Activated T-helper 1 cell treated with anti-CD3 and anti-CD28 coated beads, Interleukin-12 subunit alpha, Interleukin-12 subunit beta, Interleukin-2, Interleukin-4 antibody, amounts not matched to agents 30 ng/mL and 10 ng/mL and 1 ng/mL, durations not matched to agents 14 hours and 24 hours and 36 hours (primary cell): ENCODE data around the gene EDAR. TPM values are rescaled to one million over a fixed set of nuclear protein-coding genes. Genes with fewer than 3 reads are reported as not detected.

Experiments used
- DNase-seq: peaks from one replicate; pipeline ENCODE4 v3.0.0; 2021; ENCODE audit warnings: low spot score
- H3K27ac Mint-ChIP-seq: one replicate; pipeline ENCODE4 v1.8.0; 2021; ENCODE audit warnings: mild to moderate bottlenecking, mixed read lengths
- H3K27me3 Mint-ChIP-seq: one replicate; pipeline ENCODE4 v1.8.0; 2022; ENCODE audit warnings: mild to moderate bottlenecking, moderate library complexity, mixed read lengths; ENCODE audit not compliant: insufficient read depth
- H3K36me3 Mint-ChIP-seq: one replicate; pipeline ENCODE4 v1.8.0; 2021; ENCODE audit warnings: low read depth, mixed read lengths
- H3K4me1 Mint-ChIP-seq: one replicate; pipeline ENCODE4 v1.8.0; 2021; ENCODE audit warnings: low read depth, mixed read lengths
- H3K4me3 Mint-ChIP-seq: one replicate; pipeline ENCODE4 v1.8.0; 2021; ENCODE audit warnings: mild to moderate bottlenecking, moderate library complexity, mixed read lengths
- H3K9me3 Mint-ChIP-seq: one replicate; pipeline ENCODE4 v1.8.0; 2021; ENCODE audit warnings: mixed read lengths
- intact Hi-C: fragments of 100-400 bp; cut with micrococcal nuclease; formaldehyde crosslinking; loops from one replicate; pipeline ENCODE4 v1.15.1; 2024
- total RNA-seq: library from RNA; stranded (reverse); gene quantifications from 2 replicates; pipeline ENCODE4 v1.2.3, GENCODE V29; 2022

The EDAR gene
- total RNA-seq, 1 donor from 2014 or later = 2.3 TPM

GRCh38 chr2:109020217-109020637, 31.2 kb upstream of the EDAR start:
- no peak overlapping the region for H3K4me3 Mint-ChIP-seq

GRCh38 chr2:109018452-109018851, 29.4 kb upstream of the EDAR start:
- intact Hi-C loops = no loop called here

More at GRCh38 chr2:109020217-109020637, 31.2 kb upstream of the EDAR start:
- peaks cover 8% of the 10 kb centered on the region for H3K4me1 Mint-ChIP-seq
- H3K27ac Mint-ChIP-seq = no peak overlapping the region
- no peaks in the 10 kb centered on the region for H3K36me3 Mint-ChIP-seq
- DNase-seq = no peak
- intact Hi-C loops = no loop called here
- no peaks in the 10 kb centered on the region for H3K9me3 Mint-ChIP-seq
- H3K27me3 Mint-ChIP-seq = peaks cover 7% of the 10 kb centered on the region

GRCh38 chr2:109017017-109017416, 28.0 kb upstream of the EDAR start:
- intact Hi-C loops = no loop called here
- Mint-ChIP-seq H3K4me3 (no peak overlapping the region), H3K9me3 (no peaks in the 10 kb centered on the region), H3K4me1 (peaks cover 8% of the 10 kb centered on the region), H3K27ac (no peak overlapping the region), H3K36me3 (no peaks in the 10 kb centered on the region), H3K27me3 (peaks cover 7% of the 10 kb centered on the region)
- DNase-seq = no peak

More at GRCh38 chr2:109018452-109018851, 29.4 kb upstream of the EDAR start:
- Mint-ChIP-seq H3K4me1 (peaks cover 8% of the 10 kb centered on the region), H3K27me3 (peaks cover 7% of the 10 kb centered on the region), H3K27ac (no peak overlapping the region), H3K36me3 (no peaks in the 10 kb centered on the region), H3K4me3 (no peak overlapping the region), H3K9me3 (no peaks in the 10 kb centered on the region)
- no peak for DNase-seq

- Mint-ChIP-seq H3K27me3 (peaks cover 5% of the 10 kb centered on the region), H3K4me3 (no peak overlapping the region), H3K4me1 (peaks cover 8% of the 10 kb centered on the region), H3K9me3 (no peaks in the 10 kb centered on the region), H3K36me3 (no peaks in the 10 kb centered on the region), H3K27ac (no peak overlapping the region)
- intact Hi-C loops = no loop called here
- DNase-seq = no peak
Measured at GRCh38 chr2:109016376-109016775, 27.4 kb upstream of the EDAR start.

GRCh38 chr2:109014476-109014875, 25.5 kb upstream of the EDAR start:
- intact Hi-C loops = no loop called here
- DNase-seq = no peak
- Mint-ChIP-seq H3K4me3 (no peak overlapping the region), H3K27me3 (no peaks in the 10 kb centered on the region), H3K9me3 (no peaks in the 10 kb centered on the region), H3K36me3 (no peaks in the 10 kb centered on the region), H3K27ac (no peak overlapping the region), H3K4me1 (no peaks in the 10 kb centered on the region)

- intact Hi-C loops = no loop called here
- H3K27me3 Mint-ChIP-seq = no peaks in the 10 kb centered on the region
- H3K36me3 Mint-ChIP-seq = no peaks in the 10 kb centered on the region
- H3K4me3 Mint-ChIP-seq = no peak overlapping the region
- no peaks in the 10 kb centered on the region for H3K9me3 Mint-ChIP-seq
- H3K27ac Mint-ChIP-seq = no peak overlapping the region
- no peaks in the 10 kb centered on the region for H3K4me1 Mint-ChIP-seq
- no peak for DNase-seq
Measured at GRCh38 chr2:109013051-109013450, 24.0 kb upstream of the EDAR start.

GRCh38 chr2:109009920-109010610, 21.0 kb upstream of the EDAR start:
- intact Hi-C loops = no loop called here
- DNase-seq = no peak
- Mint-ChIP-seq H3K27ac (no peak overlapping the region), H3K4me1 (no peaks in the 10 kb centered on the region), H3K4me3 (no peak overlapping the region), H3K27me3 (no peaks in the 10 kb centered on the region), H3K9me3 (no peaks in the 10 kb centered on the region), H3K36me3 (no peaks in the 10 kb centered on the region)

GRCh38 chr2:109006971-109007370, 18.0 kb upstream of the EDAR start:
- Mint-ChIP-seq H3K27ac (no peak overlapping the region), H3K9me3 (no peaks in the 10 kb centered on the region), H3K27me3 (peaks cover 2% of the 10 kb centered on the region), H3K4me1 (no peaks in the 10 kb centered on the region), H3K36me3 (no peaks in the 10 kb centered on the region), H3K4me3 (no peak overlapping the region)
- intact Hi-C loops = no loop called here
- no peak for DNase-seq

- Mint-ChIP-seq H3K4me1 (no peaks in the 10 kb centered on the region), H3K4me3 (no peak overlapping the region), H3K36me3 (no peaks in the 10 kb centered on the region), H3K9me3 (no peaks in the 10 kb centered on the region), H3K27ac (no peak overlapping the region), H3K27me3 (peaks cover 2% of the 10 kb centered on the region)
- intact Hi-C loops = no loop called here
- no peak for DNase-seq
Measured at GRCh38 chr2:109005686-109006204, 16.7 kb upstream of the EDAR start.

GRCh38 chr2:109001201-109001600, 12.2 kb upstream of the EDAR start:
- Mint-ChIP-seq H3K36me3 (no peaks in the 10 kb centered on the region), H3K4me3 (no peak overlapping the region), H3K9me3 (no peaks in the 10 kb centered on the region), H3K27ac (no peak overlapping the region), H3K27me3 (peaks cover 2% of the 10 kb centered on the region), H3K4me1 (no peaks in the 10 kb centered on the region)
- no peak for DNase-seq
- intact Hi-C loops = no loop called here

- H3K4me3 Mint-ChIP-seq = no peak overlapping the region
- no peak overlapping the region for H3K27ac Mint-ChIP-seq
- H3K27me3 Mint-ChIP-seq = peaks cover 2% of the 10 kb centered on the region
- intact Hi-C loops = no loop called here
- no peaks in the 10 kb centered on the region for H3K36me3 Mint-ChIP-seq
- H3K9me3 Mint-ChIP-seq = no peaks in the 10 kb centered on the region
- no peak for DNase-seq
- no peaks in the 10 kb centered on the region for H3K4me1 Mint-ChIP-seq
Measured at GRCh38 chr2:109000738-109001137, 11.7 kb upstream of the EDAR start.

- Mint-ChIP-seq H3K4me3 (no peak overlapping the region), H3K27me3 (peaks cover 2% of the 10 kb centered on the region), H3K27ac (no peak overlapping the region), H3K9me3 (no peaks in the 10 kb centered on the region), H3K4me1 (no peaks in the 10 kb centered on the region), H3K36me3 (no peaks in the 10 kb centered on the region)
- intact Hi-C loops = no loop called here
- DNase-seq = no peak
Measured at GRCh38 chr2:108998911-108999310, 9.9 kb upstream of the EDAR start.

- Mint-ChIP-seq H3K27ac (no peak overlapping the region), H3K4me3 (no peak overlapping the region), H3K36me3 (no peaks in the 10 kb centered on the region), H3K27me3 (peaks cover 2% of the 10 kb centered on the region), H3K9me3 (no peaks in the 10 kb centered on the region), H3K4me1 (peaks cover 4% of the 10 kb centered on the region)
- intact Hi-C loops = no loop called here
- no peak for DNase-seq
Measured at GRCh38 chr2:108994178-108994577, 5.2 kb upstream of the EDAR start.
